Hepatocyte (in vitro differentiated cells): ENCODE results near the gene MICAL3. TPM values are rescaled to one million over a fixed set of nuclear protein-coding genes. Genes with fewer than 3 reads are reported as not detected.

ENCODE experiments used
- DNase-seq: peaks from one replicate; pipeline ENCODE4 v3.0.0-alpha.2; 2016; ENCODE audit warnings: low spot score
- H2AFZ ChIP-seq: fragments of 200-600 bp; sonication (generic); 2 replicates; pipeline ENCODE4 v1.6.0; 2016; ENCODE audit warnings: antibody characterized with exemption, mild to moderate bottlenecking
- H3K27ac ChIP-seq: fragments of 200-600 bp; sonication (generic); 2 replicates; pipeline ENCODE4 v1.5.1; 2016; ENCODE audit warnings: mild to moderate bottlenecking
- H3K27me3 ChIP-seq: fragments of 200-600 bp; sonication (generic); 2 replicates; pipeline ENCODE4 v1.6.1; 2016
- H3K36me3 ChIP-seq: fragments of 200-600 bp; sonication (generic); replicated peaks from 2 replicates; pipeline ENCODE4 v1.5.1; 2016; ENCODE audit warnings: low read depth; ENCODE audit not compliant: insufficient read depth
- H3K4me1 ChIP-seq: fragments of 200-600 bp; sonication (generic); 2 replicates; pipeline ENCODE4 v1.5.1; 2016; ENCODE audit warnings: mild to moderate bottlenecking, moderate library complexity; ENCODE audit not compliant: insufficient read depth
- H3K4me2 ChIP-seq: fragments of 200-600 bp; sonication (generic); 2 replicates; pipeline ENCODE4 v1.6.0; 2016
- H3K4me3 ChIP-seq: fragments of 200-600 bp; sonication (generic); 2 replicates; pipeline ENCODE4 v1.5.1; 2016; ENCODE audit warnings: mild to moderate bottlenecking
- H3K79me2 ChIP-seq: fragments of 200-600 bp; sonication (generic); 2 replicates; pipeline ENCODE4 v1.6.0; 2017; ENCODE audit warnings: mild to moderate bottlenecking
- H3K9me2 ChIP-seq: fragments of 200-600 bp; sonication (generic); replicated peaks from 2 replicates; pipeline ENCODE4 v1.6.0; 2017; ENCODE audit warnings: mild to moderate bottlenecking; ENCODE audit not compliant: insufficient read depth
- H3K9me3 ChIP-seq: fragments of 200-600 bp; sonication (generic); 2 replicates; pipeline ENCODE4 v1.5.1; 2016; ENCODE audit warnings: low read depth, mild to moderate bottlenecking
- H4K20me1 ChIP-seq: fragments of 200-600 bp; sonication (generic); 2 replicates; pipeline ENCODE4 v1.6.0; 2016; ENCODE audit warnings: mild to moderate bottlenecking; ENCODE audit not compliant: insufficient read depth, poor library complexity, severe bottlenecking
- CTCF ChIP-seq: fragments of 200-600 bp; sonication (generic); IDR thresholded peaks from 2 replicates; pipeline ENCODE4 v1.5.1; 2016; ENCODE audit warnings: antibody characterized with exemption, mild to moderate bottlenecking; ENCODE audit not compliant: poor library complexity
- EZH2 ChIP-seq: fragments of 200-600 bp; sonication (generic); IDR thresholded peaks from 2 replicates; pipeline ENCODE4 v1.6.1; 2016; ENCODE audit warnings: antibody characterized with exemption, mild to moderate bottlenecking, borderline replicate concordance
- EZH2phosphoT487 ChIP-seq: fragments of 200-600 bp; sonication (generic); IDR thresholded peaks from one replicate; pipeline ENCODE4 v1.6.1; 2018; ENCODE audit warnings: antibody characterized with exemption, mild to moderate bottlenecking, low read depth, moderate library complexity; ENCODE audit not compliant: unreplicated experiment, severe bottlenecking
- WGBS: methylation state at CpG from one replicate; pipeline ENCODE4 v1.1.6; 2016; ENCODE audit warnings: low lambda C conversion rate; ENCODE audit errors: missing lambda C conversion rate; 5-methylcytosine and 5-hydroxymethylcytosine counted together
- polyA plus RNA-seq: library from polyadenylated mRNA; unstranded; fragments of >200 nt; fragmentation: Nextera tagmentation; extraction: Ambion mirVana; gene quantifications from 2 replicates; pipeline ENCODE4 v1.2.1, GENCODE V29; 2016
- total RNA-seq: library from RNA; depleted of rRNA; stranded (reverse); fragments of >200 nt; gene quantifications from 2 replicates; pipeline ENCODE4 v1.2.3, GENCODE V29; 2014

MICAL3 gene
- total and polyA plus RNA-seq, 2 experiments from 2014 or later = 4.6 to 22.7 TPM

- no peak for DNase-seq
- peaks cover 20% of the 10 kb centered on the region for H3K4me1 ChIP-seq
- no peaks in the 10 kb centered on the region for H3K27me3 ChIP-seq
- peaks cover 5% of the 10 kb centered on the region for H4K20me1 ChIP-seq
- 87% methylated on average over 9 of the region's 9 CpGs for WGBS
- no peak overlapping the region for H3K4me3 ChIP-seq
- no peak overlapping the region for H2AFZ ChIP-seq
- no peak overlapping the region for H3K4me2 ChIP-seq
- H3K79me2 ChIP-seq = peaks cover 86% of the 10 kb centered on the region
- no peaks in the 10 kb centered on the region for H3K9me2 ChIP-seq
- H3K27ac ChIP-seq = no peak overlapping the region
- no peaks in the 10 kb centered on the region for H3K9me3 ChIP-seq
- H3K36me3 ChIP-seq = no peaks in the 10 kb centered on the region
- TF ChIP-seq EZH2 = no peak
- no peak for TF ChIP-seq EZH2phosphoT487
- TF ChIP-seq CTCF = no peak
These were observed 52.6 kb downstream of the MICAL3 start for GRCh38 chr22:17971711-17972110.

- no peak overlapping the region for H3K4me2 ChIP-seq
- H2AFZ ChIP-seq = no peak overlapping the region
- no peak overlapping the region for H3K27ac ChIP-seq
- no peaks in the 10 kb centered on the region for H3K36me3 ChIP-seq
- no peaks in the 10 kb centered on the region for H3K9me2 ChIP-seq
- H3K9me3 ChIP-seq = no peaks in the 10 kb centered on the region
- peaks cover 7% of the 10 kb centered on the region for H4K20me1 ChIP-seq
- no peak for DNase-seq
- no peaks in the 10 kb centered on the region for H3K27me3 ChIP-seq
- WGBS = 71% methylated on average over 10 of the region's 10 CpGs
- H3K4me1 ChIP-seq = peaks cover 20% of the 10 kb centered on the region
- TF ChIP-seq EZH2phosphoT487 (no peak), EZH2 (no peak), CTCF (no peak)
- peaks cover 91% of the 10 kb centered on the region for H3K79me2 ChIP-seq
- no peak overlapping the region for H3K4me3 ChIP-seq
These were observed 54.1 kb downstream of the MICAL3 start for GRCh38 chr22:17970201-17970708.

GRCh38 chr22:17969701-17970113, 54.7 kb downstream of the MICAL3 start:
- TF ChIP-seq EZH2phosphoT487 = no peak
- TF ChIP-seq CTCF = no peak
- no peak for TF ChIP-seq EZH2
- H2AFZ ChIP-seq = no peak overlapping the region
- H3K9me3 ChIP-seq = no peaks in the 10 kb centered on the region
- no peaks in the 10 kb centered on the region for H3K9me2 ChIP-seq
- H3K4me3 ChIP-seq = no peak overlapping the region
- H3K36me3 ChIP-seq = no peaks in the 10 kb centered on the region
- H4K20me1 ChIP-seq = peaks cover 7% of the 10 kb centered on the region
- no peak overlapping the region for H3K27ac ChIP-seq
- 63% methylated on average over 11 of the region's 11 CpGs for WGBS
- H3K27me3 ChIP-seq = no peaks in the 10 kb centered on the region
- DNase-seq = peak; percentile 65
- H3K4me2 ChIP-seq = no peak overlapping the region
- peaks cover 20% of the 10 kb centered on the region for H3K4me1 ChIP-seq
- H3K79me2 ChIP-seq = peaks cover 89% of the 10 kb centered on the region

- H3K4me3 ChIP-seq = no peak overlapping the region
- H4K20me1 ChIP-seq = peaks cover 7% of the 10 kb centered on the region
- no peaks in the 10 kb centered on the region for H3K9me3 ChIP-seq
- TF ChIP-seq EZH2phosphoT487 (no peak), CTCF (no peak), EZH2 (no peak)
- H3K27ac ChIP-seq = no peak overlapping the region
- H3K4me1 ChIP-seq = peaks cover 18% of the 10 kb centered on the region
- no peak overlapping the region for H3K4me2 ChIP-seq
- no peak for DNase-seq
- H3K27me3 ChIP-seq = no peaks in the 10 kb centered on the region
- no peaks in the 10 kb centered on the region for H3K36me3 ChIP-seq
- H3K9me2 ChIP-seq = no peaks in the 10 kb centered on the region
- H2AFZ ChIP-seq = no peak overlapping the region
- WGBS = 91% methylated on average over 12 of the region's 12 CpGs
- peaks cover 83% of the 10 kb centered on the region for H3K79me2 ChIP-seq
These were observed 56.2 kb downstream of the MICAL3 start for GRCh38 chr22:17968126-17968525.
